ENCODE data around the gene PDZD2.

GRCh38 chr5:31866166-31866565 lies 227.2 kb downstream of the PDZD2 start:
- TF ChIP-seq YY1 (IDR thresholded peaks at IDR 0.05; ENCODE audit: insufficient read depth, insufficient read length), result no peak
- no peak for TF ChIP-seq SUZ12 (IDR thresholded peaks at IDR 0.05; ENCODE audit: extremely low read depth, insufficient read depth, insufficient read length)

Data from NT2/D1 (cell line).